K562 (cell line): Measurements from ENCODE around the gene KASH5. TPM values are rescaled to one million over a fixed set of nuclear protein-coding genes. Genes with fewer than 3 reads are reported as not detected.

Experiments used
- ATF4 ChIP-seq: fragments of 450-650 bp; formaldehyde crosslinking; IDR thresholded peaks from 2 replicates; pipeline ENCODE4 v1.4.0; 2022; ENCODE audit warnings: mild to moderate bottlenecking, moderate library complexity
- ETS2 ChIP-seq: IDR thresholded peaks from 2 replicates; pipeline ENCODE4 v1.6.1; 2016; ENCODE audit warnings: borderline replicate concordance, missing genetic modification characterization, mild to moderate bottlenecking, moderate library complexity, missing compliant biosample characterization; ENCODE audit not compliant: poor library complexity, severe bottlenecking
- JUN ChIP-seq, 2 experiments: sonication (generic) in 1 of 2; formaldehyde crosslinking in 1 of 2; IDR thresholded peaks; 2 replicates each; pipeline versions ENCODE4 v1.6.1 to v1.8.0; 2012 to 2022; ENCODE audit warnings: borderline replicate concordance in 2 of 2, mild to moderate bottlenecking in 2 of 2, improper control_type of control experiment in 1 of 2, low read depth in 1 of 2, low read length in 1 of 2, missing genetic modification reagents in 1 of 2
- MAFK ChIP-seq: IDR thresholded peaks from 2 replicates; pipeline ENCODE4 v1.6.1; 2011; ENCODE audit warnings: low read length, improper control_type of control experiment
- MTF1 ChIP-seq: fragments of 250-450 bp; sonication (Bioruptor Pico); IDR thresholded peaks from 2 replicates; pipeline ENCODE4 v1.9.0; 2021; ENCODE audit warnings: moderate library complexity, mild to moderate bottlenecking, inconsistent platforms, borderline replicate concordance
- RBM17 ChIP-seq: fragments of 200-400 bp; formaldehyde crosslinking; IDR thresholded peaks from 2 replicates; pipeline ENCODE4 v1.6.1; 2017; ENCODE audit warnings: low read depth, mild to moderate bottlenecking, low read length, borderline replicate concordance
- RREB1 ChIP-seq: fragments of 250-450 bp; sonication (Bioruptor Pico); IDR thresholded peaks from 2 replicates; pipeline ENCODE4 v1.4.0; 2020
- SRSF9 ChIP-seq: fragments of 200-400 bp; formaldehyde crosslinking; IDR thresholded peaks from 2 replicates; pipeline ENCODE4 v1.6.1; 2017; ENCODE audit warnings: low read depth, low read length, borderline replicate concordance
- STAT6 ChIP-seq: sonication (generic); formaldehyde crosslinking; IDR thresholded peaks from 2 replicates; pipeline ENCODE4 v1.8.1; 2023; ENCODE audit warnings: mild to moderate bottlenecking, missing genetic modification reagents
- YBX1 ChIP-seq: fragments of 450-650 bp; IDR thresholded peaks from 2 replicates; pipeline ENCODE4 v1.7.1; 2016; ENCODE audit warnings: mild to moderate bottlenecking
- ZBTB9 ChIP-seq: fragments of 450-650 bp; formaldehyde crosslinking; IDR thresholded peaks from 2 replicates; pipeline ENCODE4 v1.4.0; 2020; ENCODE audit warnings: mild to moderate bottlenecking, moderate library complexity
- ZNF589 ChIP-seq: fragments of 200-800 bp; sonication (Bioruptor generic); IDR thresholded peaks from 2 replicates; pipeline ENCODE4 v1.6.1; 2016; ENCODE audit warnings: low read depth, missing genetic modification characterization, missing compliant biosample characterization
- ZNF740 ChIP-seq, 3 experiments: fragments of 200-800 bp in 1 of 3; sonication (Bioruptor generic) in 1 of 3; sonication (generic) in 1 of 3; formaldehyde crosslinking in 1 of 3; IDR thresholded peaks; 2 replicates each; pipeline versions ENCODE4 v1.6.1 to v1.8.0; 2016 to 2022; ENCODE audit warnings: mild to moderate bottlenecking in 2 of 3, missing compliant biosample characterization in 2 of 3, missing genetic modification characterization in 2 of 3, missing genetic modification reagents in 1 of 3
- polyA plus RNA-seq, 8 experiments: library from polyadenylated mRNA; depleted of rRNA in 4 of 8; stranded (reverse) in 5 of 8; unstranded in 3 of 8; fragments of >200 nt; fragmentation: Nextera tagmentation in 2 of 8; fragmentation: Illumina TruSeq in 1 of 8; extraction: Ambion mirVana in 2 of 8; extraction: Trizol in 1 of 8; gene quantifications; 2 replicates each; pipeline versions ENCODE4 v1.2.1 to v1.2.3, GENCODE V29; 2011 to 2014; ENCODE audit warnings: inconsistent platforms in 1 of 8, missing spikeins in 1 of 8
- total RNA-seq, 7 experiments: library from RNA; depleted of rRNA in 6 of 7; stranded (reverse); fragments of >200 nt in 6 of 7; fragmentation: Illumina TruSeq in 2 of 7; extraction: Trizol in 2 of 7; gene quantifications; 2 replicates each; pipeline versions ENCODE4 v1.2.1 to v1.2.3, GENCODE V29; 2011 to 2021; ENCODE audit warnings: low replicate concordance in 1 of 7

The KASH5 gene
- total and polyA plus RNA-seq, 9 of the 15 experiments (the other 6 are each of a cell fraction or from before 2014, with no cell fraction given): 0.07 to 0.84 (median 0.34) TPM; not detected in 1

GRCh38 chr19:49453013-49453756, 65.1 kb downstream of the KASH5 start, which contains the start of gene ALDH16A1 (continued):
- TF ChIP-seq JUN (IDR thresholded peaks at IDR 0.05; ENCODE audit: borderline replicate concordance, low read depth, low read length) (0 out of 2 replicates have a peak, but pooled peaks have one; percentile 18), JUN (CRISPR knock-in tag; IDR thresholded peaks at IDR 0.05; ENCODE audit: borderline replicate concordance) (peak; percentile 23; the same call in 1 of the 2 replicates), ATF4 (no peak), STAT6 (CRISPR knock-in tag) (no peak), ZBTB9 (CRISPR knock-in tag) (no peak), RREB1 (CRISPR knock-in tag) (no peak), MTF1 (CRISPR knock-in tag) (no peak), SRSF9 (no peak), ETS2 (no peak), YBX1 (no peak), RBM17 (no peak), ZNF740 (CRISPR knock-in tag; IDR thresholded peaks at IDR 0.05) (no peak), ZNF740 (tag; IDR thresholded peaks at IDR 0.05) (no peak), ZNF589 (no peak), MAFK (no peak)
